ENCODE data around the gene HNRNPA0.

DNA sequence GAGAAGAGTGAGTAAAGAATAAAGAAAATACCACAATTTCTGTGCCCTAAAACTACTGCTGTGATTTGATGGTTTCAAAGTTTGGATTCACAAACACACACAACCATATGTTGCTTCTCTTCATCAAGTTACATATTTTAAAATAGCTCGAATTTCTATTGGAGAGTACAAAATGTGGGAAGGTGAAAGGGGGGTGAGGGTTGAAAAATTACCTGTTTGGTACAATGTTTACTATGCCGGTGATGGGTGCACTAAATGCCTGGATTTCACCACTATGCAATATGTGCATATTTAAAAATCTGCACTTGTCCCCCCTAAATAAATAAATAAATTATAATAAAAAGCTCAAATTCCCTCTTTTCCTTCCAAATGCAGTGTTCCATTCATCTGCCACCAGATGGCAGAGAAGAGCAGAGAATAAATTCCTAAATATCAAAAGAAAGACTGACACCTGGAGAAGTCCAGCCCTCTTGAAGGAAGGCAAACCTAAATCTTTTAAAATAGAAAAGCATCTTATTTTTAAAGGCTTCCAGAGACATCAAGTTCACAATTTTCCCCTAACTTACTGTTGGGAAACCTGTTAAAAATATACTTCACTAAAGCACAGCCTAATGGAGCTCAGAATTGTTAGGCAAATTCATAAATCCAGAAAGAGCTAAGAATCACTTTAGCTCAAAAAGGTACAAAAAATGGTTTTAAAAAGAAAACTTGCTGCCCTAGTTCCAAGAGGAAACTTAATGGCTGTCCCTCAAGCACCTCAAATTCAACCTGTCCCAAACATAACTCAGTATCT is 24.8 kb upstream of the HNRNPA0 start:
- no peak for TF ChIP-seq GATA2 (IDR thresholded peaks at IDR 0.05; ENCODE audit: low read depth, low read length)
- no peak for TF ChIP-seq GATA3 (IDR thresholded peaks at IDR 0.05; ENCODE audit: low read depth, low read length)

Data from SH-SY5Y (cell line).